Osteoblast (primary cell): ENCODE results near the gene IL1RAPL1. TPM values are rescaled to one million over a fixed set of nuclear protein-coding genes. Genes with fewer than 3 reads are reported as not detected.
"Not testable (repeated sequence)": the region's sequence is repeated elsewhere in the genome, so short reads cannot be mapped to it uniquely, and the experiment has no call there.

Source experiments
- DNase-seq: peaks from one replicate; pipeline ENCODE4 v3.0.0; 2011; ENCODE audit warnings: low spot score, mixed read lengths; ENCODE audit not compliant: insufficient read length; ENCODE audit errors: missing footprints
- H2AFZ ChIP-seq: 2 replicates; pipeline ENCODE4 v1.6.0; 2011; ENCODE audit warnings: mild to moderate bottlenecking, low read length
- H3K27ac ChIP-seq: 2 replicates; pipeline ENCODE4 v1.5.1; 2011; ENCODE audit warnings: mild to moderate bottlenecking, low read depth, low read length, moderate library complexity
- H3K27me3 ChIP-seq: 2 replicates; pipeline ENCODE4 v1.6.0; 2012; ENCODE audit warnings: mild to moderate bottlenecking, control low read depth, inconsistent platforms, low read length, moderate library complexity; ENCODE audit not compliant: insufficient read depth
- H3K36me3 ChIP-seq: 2 replicates; pipeline ENCODE4 v1.5.1; 2011; ENCODE audit warnings: mild to moderate bottlenecking, low read length, control low read depth, moderate library complexity; ENCODE audit not compliant: insufficient read depth
- H3K4me1 ChIP-seq: 2 replicates; pipeline ENCODE4 v1.5.1; 2011; ENCODE audit warnings: mild to moderate bottlenecking, low read length, control low read depth, moderate library complexity; ENCODE audit not compliant: insufficient read depth
- H3K4me2 ChIP-seq: 2 replicates; pipeline ENCODE4 v1.6.0; 2011; ENCODE audit warnings: mild to moderate bottlenecking, low read length; ENCODE audit not compliant: insufficient read depth
- H3K4me3 ChIP-seq: fragments of 200-600 bp; sonication (generic); 3 replicates; pipeline ENCODE4 v1.5.1; 2012; ENCODE audit warnings: mild to moderate bottlenecking, low read length, inconsistent platforms; ENCODE audit not compliant: insufficient read depth
- H3K79me2 ChIP-seq: 2 replicates; pipeline ENCODE4 v1.6.0; 2012; ENCODE audit warnings: mild to moderate bottlenecking, low read length, control low read depth, inconsistent platforms; ENCODE audit not compliant: insufficient read depth
- H3K9me3 ChIP-seq: 2 replicates; pipeline ENCODE4 v1.5.1; 2011; ENCODE audit warnings: low read depth, low read length, control low read depth
- H4K20me1 ChIP-seq: 2 replicates; pipeline ENCODE4 v1.6.0; 2012; ENCODE audit warnings: mild to moderate bottlenecking, low read length, control low read depth; ENCODE audit not compliant: insufficient read depth
- CTCF ChIP-seq: IDR thresholded peaks from 2 replicates; pipeline ENCODE4 v1.5.1; 2011; ENCODE audit warnings: mild to moderate bottlenecking, low read depth, low read length, moderate library complexity; ENCODE audit errors: extremely low read depth
- total RNA-seq: library from RNA; depleted of rRNA; stranded (reverse); fragments of >200 nt; gene quantifications from 2 replicates; pipeline ENCODE4 v1.2.3, GENCODE V29; 2012

Gene IL1RAPL1
- total RNA-seq, 1 donor = under 0.01 TPM

GRCh38 chrX:29107231-29107630 lies 520.0 kb downstream of the IL1RAPL1 start:
- Histone ChIP-seq H3K27ac (no peak overlapping the region), H4K20me1 (no peaks in the 10 kb centered on the region), H3K79me2 (no peaks in the 10 kb centered on the region), H3K9me3 (no peaks in the 10 kb centered on the region), H3K4me2 (no peak overlapping the region), H3K4me1 (no peaks in the 10 kb centered on the region), H2AFZ (no peak overlapping the region), H3K4me3 (no peak overlapping the region), H3K36me3 (no peaks in the 10 kb centered on the region), H3K27me3 (no peaks in the 10 kb centered on the region)
- no peak for DNase-seq
- no peak for TF ChIP-seq CTCF

DNA sequence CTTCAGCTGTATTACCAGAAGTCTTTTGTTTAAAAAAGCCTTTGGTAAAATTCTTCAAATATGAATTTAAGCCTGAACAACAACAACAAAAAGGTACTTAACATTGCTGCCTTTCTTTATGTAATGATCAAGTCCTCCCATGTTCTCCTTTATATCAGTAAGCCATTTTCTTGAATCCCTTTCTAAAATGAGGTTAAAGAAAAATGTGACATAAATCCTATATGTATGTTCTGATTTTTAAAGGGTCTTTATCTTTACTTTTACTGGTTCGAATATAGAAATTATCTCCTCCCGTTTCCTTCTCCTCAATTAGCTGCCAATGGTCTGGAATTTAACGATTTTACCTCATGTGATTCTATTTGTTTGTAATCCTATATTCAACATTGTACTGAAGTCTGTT lies 522.8 kb downstream of the IL1RAPL1 start:
- H4K20me1 ChIP-seq = no peaks in the 10 kb centered on the region
- H3K4me3 ChIP-seq = no peak overlapping the region
- H3K36me3 ChIP-seq = no peaks in the 10 kb centered on the region
- no peaks in the 10 kb centered on the region for H3K4me1 ChIP-seq
- no peak for TF ChIP-seq CTCF
- H3K27ac ChIP-seq = no peak overlapping the region
- no peaks in the 10 kb centered on the region for H3K27me3 ChIP-seq
- H3K79me2 ChIP-seq = no peaks in the 10 kb centered on the region
- H3K4me2 ChIP-seq = no peak overlapping the region
- DNase-seq = no peak
- H2AFZ ChIP-seq = no peak overlapping the region
- no peaks in the 10 kb centered on the region for H3K9me3 ChIP-seq

- no peaks in the 10 kb centered on the region for H4K20me1 ChIP-seq
- no peaks in the 10 kb centered on the region for H3K79me2 ChIP-seq
- TF ChIP-seq CTCF = no peak
- no peak overlapping the region for H3K4me2 ChIP-seq
- H3K27me3 ChIP-seq = no peaks in the 10 kb centered on the region
- H3K36me3 ChIP-seq = no peaks in the 10 kb centered on the region
- H3K4me1 ChIP-seq = no peaks in the 10 kb centered on the region
- H3K9me3 ChIP-seq = no peaks in the 10 kb centered on the region
- no peak overlapping the region for H3K4me3 ChIP-seq
- H3K27ac ChIP-seq = no peak overlapping the region
- no peak for DNase-seq
- no peak overlapping the region for H2AFZ ChIP-seq
Observed at GRCh38 chrX:29113221-29113620, 526.0 kb downstream of the IL1RAPL1 start.

DNA sequence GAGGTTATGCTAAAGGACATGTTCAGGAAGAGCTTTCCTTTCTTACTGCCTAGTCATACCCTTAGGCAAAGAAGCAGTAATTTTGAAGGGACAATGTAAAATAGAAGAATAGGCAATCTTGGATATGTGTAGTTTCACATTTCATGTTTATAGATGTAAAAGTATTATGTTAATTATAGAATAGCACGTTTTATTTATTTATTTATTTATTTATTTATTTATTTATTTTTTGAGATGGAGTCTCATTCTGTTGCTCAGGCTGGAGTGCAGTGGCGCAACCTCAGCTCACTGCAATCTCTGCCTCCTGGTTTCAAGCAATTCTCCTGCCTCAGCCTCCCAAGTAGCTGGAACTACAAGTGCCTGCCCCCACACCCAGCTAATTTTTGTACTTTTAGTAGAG lies 535.6 kb downstream of the IL1RAPL1 start:
- not testable (repeated sequence) for H3K4me1 ChIP-seq, H3K9me3 ChIP-seq, H3K27ac ChIP-seq, H4K20me1 ChIP-seq, H2AFZ ChIP-seq, H3K36me3 ChIP-seq, H3K4me2 ChIP-seq, DNase-seq, H3K79me2 ChIP-seq, H3K4me3 ChIP-seq, H3K27me3 ChIP-seq
